Gastrocnemius medialis (tissue), 4 donors: Measurements from ENCODE around the gene APBB2.

Source experiments
- CTCF ChIP-seq, 5 experiments: fragments of 450-650 bp in 3 of 5; fragments of 200-600 bp in 2 of 5; sonication (generic) in 2 of 5; IDR thresholded peaks in 4 of 5; conservative IDR thresholded peaks in 1 of 5; 1 replicate in 4 of 5; 2 replicates in 1 of 5; pipeline ENCODE4 v1.5.1; 2016 to 2019; ENCODE audit warnings: antibody characterized with exemption in 5 of 5, mild to moderate bottlenecking in 3 of 5, moderate library complexity in 3 of 5
- POLR2A ChIP-seq, 2 donors: fragments of 450-650 bp; IDR thresholded peaks; one replicate each; pipeline ENCODE4 v1.6.1; 2017; ENCODE audit warnings: antibody characterized with exemption in 2 of 2, mild to moderate bottlenecking in 2 of 2, moderate library complexity in 2 of 2

GRCh38 chr4:40833212-40833611 lies 381.1 kb downstream of the APBB2 start:
- TF ChIP-seq CTCF (IDR thresholded peaks at IDR 0.05 in 4 of 5, conservative IDR thresholded peaks at IDR 0.05 in 1 of 5) (no peak), POLR2A (IDR thresholded peaks at IDR 0.05) (no peak)
